GM23338 (cell line): ENCODE measurements around the gene ADSS1. TPM values are rescaled to one million over a fixed set of nuclear protein-coding genes. Genes with fewer than 3 reads are reported as not detected.

Experiments used
- EZH2 ChIP-seq: fragments of 200-600 bp; sonication (generic); IDR thresholded peaks from one replicate; pipeline ENCODE4 v1.8.0; 2017; ENCODE audit warnings: antibody characterized with exemption, mild to moderate bottlenecking, low read depth; ENCODE audit not compliant: unreplicated experiment
- EZH2phosphoT487 ChIP-seq: fragments of 200-600 bp; sonication (generic); IDR thresholded peaks from one replicate; pipeline ENCODE4 v1.8.1; 2018; ENCODE audit warnings: antibody characterized with exemption; ENCODE audit not compliant: unreplicated experiment
- JUNB ChIP-seq: IDR thresholded peaks from one replicate; pipeline ENCODE4 v1.6.1; 2016; ENCODE audit warnings: antibody characterized with exemption; ENCODE audit not compliant: unreplicated experiment
- NANOG ChIP-seq: IDR thresholded peaks from 2 replicates; pipeline ENCODE4 v1.6.1; 2016; ENCODE audit warnings: antibody characterized with exemption, borderline replicate concordance
- POLR2AphosphoS5 ChIP-seq: IDR thresholded peaks from 2 replicates; pipeline ENCODE4 v1.6.1; 2016; ENCODE audit warnings: antibody characterized with exemption, low read depth
- STAT1 ChIP-seq: IDR thresholded peaks from one replicate; pipeline ENCODE4 v1.6.1; 2016; ENCODE audit warnings: antibody characterized with exemption; ENCODE audit not compliant: unreplicated experiment
- ZNF114 ChIP-seq: fragments of 250-450 bp; sonication (Bioruptor Pico); IDR thresholded peaks from 2 replicates; pipeline ENCODE4 v1.5.0; 2020; ENCODE audit warnings: mild to moderate bottlenecking, moderate library complexity
- polyA plus RNA-seq: library from polyadenylated mRNA; unstranded; fragments of >200 nt; fragmentation: Nextera tagmentation; extraction: Ambion mirVana; gene quantifications from 2 replicates; pipeline ENCODE4 v1.2.1, GENCODE V29; 2016
- total RNA-seq: library from RNA; depleted of rRNA; stranded (reverse); fragments of >200 nt; shearing (Covaris generic); gene quantifications from 2 replicates; pipeline ENCODE4 v1.2.3, GENCODE V29; 2014
- TF ChIP-seq, protein P1 (sequence below): fragments of 250-450 bp; sonication (Bioruptor Pico); IDR thresholded peaks from 2 replicates; pipeline ENCODE4 v1.5.0; 2020; ENCODE audit warnings: mild to moderate bottlenecking, moderate library complexity
- TF ChIP-seq, protein P2 (sequence below): IDR thresholded peaks from 2 replicates; pipeline ENCODE4 v1.6.1; 2016; ENCODE audit warnings: antibody characterized with exemption
- TF ChIP-seq, protein P3 (sequence below), 2 experiments: fragments of 200-600 bp in 1 of 2; sonication (generic) in 1 of 2; conservative IDR thresholded peaks; 2 replicates each; pipeline versions ENCODE4 v1.5.1 to v1.6.1; 2016 to 2017; ENCODE audit warnings: antibody characterized with exemption in 2 of 2, low read depth in 2 of 2, mild to moderate bottlenecking in 2 of 2, moderate library complexity in 1 of 2

The ADSS1 gene
- total and polyA plus RNA-seq, 2 experiments from 2014 or later: 9.5 to 11.6 TPM

DNA sequence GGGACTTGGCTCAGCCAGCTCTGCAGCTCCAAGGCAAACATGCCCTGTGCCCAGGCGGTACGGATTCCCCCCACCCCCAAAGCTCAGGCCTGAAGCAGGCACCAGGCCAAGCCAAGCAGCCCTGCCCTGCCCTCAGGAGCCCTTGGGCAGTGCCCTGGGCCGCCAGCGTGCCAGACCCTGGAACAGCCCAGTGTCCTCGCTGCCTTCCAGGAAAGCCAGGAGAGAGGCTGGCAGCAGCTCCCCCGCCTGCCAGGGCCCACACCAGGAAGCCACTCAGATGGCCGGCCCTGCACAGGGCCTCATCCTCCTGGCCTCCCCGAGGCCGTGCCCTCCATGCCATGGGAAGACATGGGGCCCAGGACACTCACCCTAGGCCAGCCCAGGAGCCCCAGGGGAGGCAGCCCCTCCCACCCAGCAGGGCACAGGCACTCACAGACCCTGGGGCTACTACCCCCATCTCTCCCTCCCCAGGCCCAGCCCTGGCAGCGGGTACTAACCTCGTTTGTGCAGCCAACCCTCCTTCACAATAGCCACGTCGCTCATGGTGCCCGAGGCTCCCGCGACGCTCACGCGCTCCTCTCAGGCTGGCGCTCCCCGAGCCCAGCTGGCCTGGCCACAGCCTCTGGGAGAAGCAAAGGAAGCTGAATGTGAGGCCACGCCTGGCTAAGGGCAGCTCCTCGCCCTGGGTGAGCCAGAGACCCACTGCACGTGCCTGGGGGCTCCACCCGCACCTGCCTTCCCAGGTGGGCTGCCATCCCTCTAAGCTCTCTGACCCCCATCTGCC lies 68.3 kb downstream of the ADSS1 start (continued):
- TF ChIP-seq, protein P1, sequence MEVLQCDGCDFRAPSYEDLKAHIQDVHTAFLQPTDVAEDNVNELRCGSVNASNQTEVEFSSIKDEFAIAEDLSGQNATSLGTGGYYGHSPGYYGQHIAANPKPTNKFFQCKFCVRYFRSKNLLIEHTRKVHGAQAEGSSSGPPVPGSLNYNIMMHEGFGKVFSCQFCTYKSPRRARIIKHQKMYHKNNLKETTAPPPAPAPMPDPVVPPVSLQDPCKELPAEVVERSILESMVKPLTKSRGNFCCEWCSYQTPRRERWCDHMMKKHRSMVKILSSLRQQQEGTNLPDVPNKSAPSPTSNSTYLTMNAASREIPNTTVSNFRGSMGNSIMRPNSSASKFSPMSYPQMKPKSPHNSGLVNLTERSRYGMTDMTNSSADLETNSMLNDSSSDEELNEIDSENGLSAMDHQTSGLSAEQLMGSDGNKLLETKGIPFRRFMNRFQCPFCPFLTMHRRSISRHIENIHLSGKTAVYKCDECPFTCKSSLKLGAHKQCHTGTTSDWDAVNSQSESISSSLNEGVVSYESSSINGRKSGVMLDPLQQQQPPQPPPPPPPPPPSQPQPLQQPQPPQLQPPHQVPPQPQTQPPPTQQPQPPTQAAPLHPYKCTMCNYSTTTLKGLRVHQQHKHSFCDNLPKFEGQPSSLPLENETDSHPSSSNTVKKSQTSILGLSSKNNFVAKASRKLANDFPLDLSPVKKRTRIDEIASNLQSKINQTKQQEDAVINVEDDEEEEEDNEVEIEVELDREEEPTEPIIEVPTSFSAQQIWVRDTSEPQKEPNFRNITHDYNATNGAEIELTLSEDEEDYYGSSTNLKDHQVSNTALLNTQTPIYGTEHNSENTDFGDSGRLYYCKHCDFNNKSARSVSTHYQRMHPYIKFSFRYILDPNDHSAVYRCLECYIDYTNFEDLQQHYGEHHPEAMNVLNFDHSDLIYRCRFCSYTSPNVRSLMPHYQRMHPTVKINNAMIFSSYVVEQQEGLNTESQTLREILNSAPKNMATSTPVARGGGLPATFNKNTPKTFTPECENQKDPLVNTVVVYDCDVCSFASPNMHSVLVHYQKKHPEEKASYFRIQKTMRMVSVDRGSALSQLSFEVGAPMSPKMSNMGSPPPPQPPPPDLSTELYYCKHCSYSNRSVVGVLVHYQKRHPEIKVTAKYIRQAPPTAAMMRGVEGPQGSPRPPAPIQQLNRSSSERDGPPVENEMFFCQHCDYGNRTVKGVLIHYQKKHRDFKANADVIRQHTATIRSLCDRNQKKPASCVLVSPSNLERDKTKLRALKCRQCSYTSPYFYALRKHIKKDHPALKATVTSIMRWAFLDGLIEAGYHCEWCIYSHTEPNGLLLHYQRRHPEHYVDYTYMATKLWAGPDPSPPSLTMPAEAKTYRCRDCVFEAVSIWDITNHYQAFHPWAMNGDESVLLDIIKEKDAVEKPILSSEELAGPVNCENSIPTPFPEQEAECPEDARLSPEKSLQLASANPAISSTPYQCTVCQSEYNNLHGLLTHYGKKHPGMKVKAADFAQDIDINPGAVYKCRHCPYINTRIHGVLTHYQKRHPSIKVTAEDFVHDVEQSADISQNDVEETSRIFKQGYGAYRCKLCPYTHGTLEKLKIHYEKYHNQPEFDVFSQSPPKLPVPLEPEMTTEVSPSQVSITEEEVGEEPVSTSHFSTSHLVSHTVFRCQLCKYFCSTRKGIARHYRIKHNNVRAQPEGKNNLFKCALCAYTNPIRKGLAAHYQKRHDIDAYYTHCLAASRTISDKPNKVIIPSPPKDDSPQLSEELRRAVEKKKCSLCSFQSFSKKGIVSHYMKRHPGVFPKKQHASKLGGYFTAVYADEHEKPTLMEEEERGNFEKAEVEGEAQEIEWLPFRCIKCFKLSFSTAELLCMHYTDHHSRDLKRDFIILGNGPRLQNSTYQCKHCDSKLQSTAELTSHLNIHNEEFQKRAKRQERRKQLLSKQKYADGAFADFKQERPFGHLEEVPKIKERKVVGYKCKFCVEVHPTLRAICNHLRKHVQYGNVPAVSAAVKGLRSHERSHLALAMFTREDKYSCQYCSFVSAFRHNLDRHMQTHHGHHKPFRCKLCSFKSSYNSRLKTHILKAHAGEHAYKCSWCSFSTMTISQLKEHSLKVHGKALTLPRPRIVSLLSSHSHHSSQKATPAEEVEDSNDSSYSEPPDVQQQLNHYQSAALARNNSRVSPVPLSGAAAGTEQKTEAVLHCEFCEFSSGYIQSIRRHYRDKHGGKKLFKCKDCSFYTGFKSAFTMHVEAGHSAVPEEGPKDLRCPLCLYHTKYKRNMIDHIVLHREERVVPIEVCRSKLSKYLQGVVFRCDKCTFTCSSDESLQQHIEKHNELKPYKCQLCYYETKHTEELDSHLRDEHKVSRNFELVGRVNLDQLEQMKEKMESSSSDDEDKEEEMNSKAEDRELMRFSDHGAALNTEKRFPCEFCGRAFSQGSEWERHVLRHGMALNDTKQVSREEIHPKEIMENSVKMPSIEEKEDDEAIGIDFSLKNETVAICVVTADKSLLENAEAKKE (CRISPR knock-in tag): no peak
- TF ChIP-seq, protein P2, sequence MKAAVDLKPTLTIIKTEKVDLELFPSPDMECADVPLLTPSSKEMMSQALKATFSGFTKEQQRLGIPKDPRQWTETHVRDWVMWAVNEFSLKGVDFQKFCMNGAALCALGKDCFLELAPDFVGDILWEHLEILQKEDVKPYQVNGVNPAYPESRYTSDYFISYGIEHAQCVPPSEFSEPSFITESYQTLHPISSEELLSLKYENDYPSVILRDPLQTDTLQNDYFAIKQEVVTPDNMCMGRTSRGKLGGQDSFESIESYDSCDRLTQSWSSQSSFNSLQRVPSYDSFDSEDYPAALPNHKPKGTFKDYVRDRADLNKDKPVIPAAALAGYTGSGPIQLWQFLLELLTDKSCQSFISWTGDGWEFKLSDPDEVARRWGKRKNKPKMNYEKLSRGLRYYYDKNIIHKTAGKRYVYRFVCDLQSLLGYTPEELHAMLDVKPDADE: no peak
- TF ChIP-seq ZNF114 (CRISPR knock-in tag) (no peak), STAT1 (no peak), POLR2AphosphoS5 (no peak), EZH2phosphoT487 (no peak), JUNB (no peak), EZH2 (no peak), NANOG (no peak)
- TF ChIP-seq, protein P3, sequence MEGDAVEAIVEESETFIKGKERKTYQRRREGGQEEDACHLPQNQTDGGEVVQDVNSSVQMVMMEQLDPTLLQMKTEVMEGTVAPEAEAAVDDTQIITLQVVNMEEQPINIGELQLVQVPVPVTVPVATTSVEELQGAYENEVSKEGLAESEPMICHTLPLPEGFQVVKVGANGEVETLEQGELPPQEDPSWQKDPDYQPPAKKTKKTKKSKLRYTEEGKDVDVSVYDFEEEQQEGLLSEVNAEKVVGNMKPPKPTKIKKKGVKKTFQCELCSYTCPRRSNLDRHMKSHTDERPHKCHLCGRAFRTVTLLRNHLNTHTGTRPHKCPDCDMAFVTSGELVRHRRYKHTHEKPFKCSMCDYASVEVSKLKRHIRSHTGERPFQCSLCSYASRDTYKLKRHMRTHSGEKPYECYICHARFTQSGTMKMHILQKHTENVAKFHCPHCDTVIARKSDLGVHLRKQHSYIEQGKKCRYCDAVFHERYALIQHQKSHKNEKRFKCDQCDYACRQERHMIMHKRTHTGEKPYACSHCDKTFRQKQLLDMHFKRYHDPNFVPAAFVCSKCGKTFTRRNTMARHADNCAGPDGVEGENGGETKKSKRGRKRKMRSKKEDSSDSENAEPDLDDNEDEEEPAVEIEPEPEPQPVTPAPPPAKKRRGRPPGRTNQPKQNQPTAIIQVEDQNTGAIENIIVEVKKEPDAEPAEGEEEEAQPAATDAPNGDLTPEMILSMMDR (conservative IDR thresholded peaks at IDR 0.05; ENCODE audit: low read depth in 2 of 2): no peak
